ENCODE measurements around the gene NOTCH2NLA. TPM values are rescaled to one million over a fixed set of nuclear protein-coding genes. Genes with fewer than 3 reads are reported as not detected.

Gene NOTCH2NLA
- total and polyA plus RNA-seq, 4 experiments from 2014 or later = 13.8 to 74.2 (median 43.6) TPM

Other genes starting within 250 kb of the NOTCH2NLA start
- gene TXNIP, start 232.4 kb downstream of the NOTCH2NLA start, total RNA-seq = 100 to 1,000 TPM; 933 to 985 TPM
- 1,000 to 10,000 TPM; 4,275 to 4,310 TPM for gene TXNIP, start 232.4 kb downstream of the NOTCH2NLA start, polyA plus RNA-seq
- gene HJV, start 207.3 kb downstream of the NOTCH2NLA start, total RNA-seq = not detected
- not detected for gene HJV, start 207.3 kb downstream of the NOTCH2NLA start, polyA plus RNA-seq
- 1 to 10 TPM; 2.1 to 2.2 TPM for gene NBPF10, start 84.2 kb downstream of the NOTCH2NLA start, total RNA-seq
- gene NBPF10, start 84.2 kb downstream of the NOTCH2NLA start, polyA plus RNA-seq = under 1 TPM in 1 of 2 donors, not detected in 1; 0.18 TPM

Data from CD4-positive, alpha-beta memory T cell (primary cell).